Measurements from ENCODE around the gene SLC44A4. TPM values are rescaled to one million over a fixed set of nuclear protein-coding genes. Genes with fewer than 3 reads are reported as not detected.
A peak's percentile ranks its signal among the peaks of the same experiment; 100 is the strongest.
"Not testable (repeated sequence)": the region's sequence is repeated elsewhere in the genome, so short reads cannot be mapped to it uniquely, and the experiment has no call there.

The SLC44A4 gene
- total RNA-seq, 1 donor from 2014 or later: not detected

GRCh38 chr6:31865205-31866118 lies 13.3 kb downstream of the SLC44A4 start:
- no peak for DNase-seq (ENCODE audit: low spot score)
- no peaks in the 10 kb centered on the region for H3K9me3 Mint-ChIP-seq (ENCODE audit: low read depth)
- no peak for TF ChIP-seq CTCF (IDR thresholded peaks at IDR 0.05)
- no peak overlapping the region for H3K27ac Mint-ChIP-seq (ENCODE audit: unreplicated experiment)
- no peaks in the 10 kb centered on the region for H3K36me3 Mint-ChIP-seq (ENCODE audit: low read depth)
- H3K27me3 Mint-ChIP-seq (ENCODE audit: low read depth): no peaks in the 10 kb centered on the region
- no peak overlapping the region for H3K4me3 Mint-ChIP-seq (ENCODE audit: unreplicated experiment)
- peaks cover 20% of the 10 kb centered on the region for H3K4me1 Mint-ChIP-seq (ENCODE audit: low read depth)

- Mint-ChIP-seq H3K27me3 (ENCODE audit: low read depth) (no peaks in the 10 kb centered on the region), H3K36me3 (ENCODE audit: low read depth) (peaks cover 4% of the 10 kb centered on the region), H3K27ac (ENCODE audit: unreplicated experiment) (no peak overlapping the region), H3K9me3 (ENCODE audit: low read depth) (no peaks in the 10 kb centered on the region), H3K4me1 (ENCODE audit: low read depth) (peaks cover 20% of the 10 kb centered on the region), H3K4me3 (ENCODE audit: unreplicated experiment) (no peak overlapping the region)
- TF ChIP-seq CTCF (IDR thresholded peaks at IDR 0.05): no peak
- no peak for DNase-seq (ENCODE audit: low spot score)
Measured at GRCh38 chr6:31864818-31865204, 14.0 kb downstream of the SLC44A4 start.

- Mint-ChIP-seq H3K27ac (ENCODE audit: unreplicated experiment) (peak overlapping the region; percentile 98), H3K4me3 (ENCODE audit: unreplicated experiment) (peak overlapping the region; percentile 96), H3K4me1 (ENCODE audit: low read depth) (peaks cover 20% of the 10 kb centered on the region)
- not testable (repeated sequence) for H3K36me3 Mint-ChIP-seq (ENCODE audit: low read depth); H3K9me3 Mint-ChIP-seq (ENCODE audit: low read depth); H3K27me3 Mint-ChIP-seq (ENCODE audit: low read depth); DNase-seq (ENCODE audit: low spot score)
Measured at GRCh38 chr6:31864123-31864562, 14.7 kb downstream of the SLC44A4 start.

GRCh38 chr6:31862344-31863235 lies 16.2 kb downstream of the SLC44A4 start, which contains the start of gene NEU1:
Gene NEU1 (minus strand): TSS chr6:31862821. CDS start chr6:31862776, 45 bp downstream.
- Mint-ChIP-seq H3K36me3 (ENCODE audit: low read depth) (peaks cover 11% of the 10 kb centered on the region), H3K4me3 (ENCODE audit: unreplicated experiment) (peak within 1 kb of the TSS; percentile 96), H3K27ac (ENCODE audit: unreplicated experiment) (peak within 1 kb of the TSS; percentile 98), H3K9me3 (ENCODE audit: low read depth) (no peaks in the 10 kb centered on the region), H3K4me1 (ENCODE audit: low read depth) (peaks cover 20% of the 10 kb centered on the region), H3K27me3 (ENCODE audit: low read depth) (no peaks in the 10 kb centered on the region)
- no peak for TF ChIP-seq CTCF (IDR thresholded peaks at IDR 0.05)
- DNase-seq (ENCODE audit: low spot score): peak; percentile 100

- peaks cover 20% of the 10 kb centered on the region for H3K4me1 Mint-ChIP-seq (ENCODE audit: low read depth)
- no peak for DNase-seq (ENCODE audit: low spot score)
- H3K9me3 Mint-ChIP-seq (ENCODE audit: low read depth): no peaks in the 10 kb centered on the region
- H3K4me3 Mint-ChIP-seq (ENCODE audit: unreplicated experiment): peak overlapping the region; percentile 96
- H3K27ac Mint-ChIP-seq (ENCODE audit: unreplicated experiment): peak overlapping the region; percentile 98
- no peak for TF ChIP-seq CTCF (IDR thresholded peaks at IDR 0.05)
- H3K36me3 Mint-ChIP-seq (ENCODE audit: low read depth): peaks cover 13% of the 10 kb centered on the region
- H3K27me3 Mint-ChIP-seq (ENCODE audit: low read depth): no peaks in the 10 kb centered on the region
Measured at GRCh38 chr6:31861919-31862343, 16.9 kb downstream of the SLC44A4 start.

Data from chondrocyte (in vitro differentiated cells).